Articular chondrocyte of knee joint (primary cell): ENCODE data around the gene RNU5D-1. TPM values are rescaled to one million over a fixed set of nuclear protein-coding genes. Genes with fewer than 3 reads are reported as not detected.
A peak's percentile ranks its signal among the peaks of the same experiment; 100 is the strongest.

Experiments
- small RNA-seq: library from RNA; depleted of rRNA; stranded (forward); fragments of <200 nt; gene quantifications from one replicate; pipeline ENCODE3, GENCODE V24; 2012
- total RNA-seq: library from RNA; depleted of rRNA; stranded (reverse); fragments of >200 nt; gene quantifications from 2 replicates; pipeline ENCODE4 v1.2.3, GENCODE V29; 2012

RNU5D-1 gene
- not detected in 2 replicates for total RNA-seq

GRCh38 chr1:44730741-44731512 lies at the start of gene RNU5D-1:
TSS of gene RNU5D-1 (minus strand) at chr1:44731170.

GRCh38 chr1:44775078-44775929 lies 44.3 kb upstream of the RNU5D-1 start, which contains the start of gene RPS8:
TSS of gene RPS8 (plus strand) at chr1:44775540. CDS start at chr1:44775597, 57 bp downstream.

GRCh38 chr1:44739307-44740178 lies 8.6 kb upstream of the RNU5D-1 start, which contains the start of gene KIF2C:
TSS of gene KIF2C (plus strand) at chr1:44739837. CDS start at chr1:44739933, 96 bp downstream.

Small RNAs within 50 kb of the gene (small RNA-seq; reads per million reads assigned to genes)
- gene RNU5D-1 (157 reads per million, percentile 98 among the genes with 10 or more reads in this experiment), gene RNU5F-1 (29.5 reads per million, percentile 96 among the genes with 10 or more reads in this experiment), gene SNORD38A (415 reads per million, percentile 99 among the genes with 10 or more reads in this experiment), gene SNORD38B (not detected), gene SNORD46 (6.5 reads per million, percentile 92 among the genes with 10 or more reads in this experiment), gene SNORD55 (not detected)

Other genes starting within 250 kb of the RNU5D-1 start
- gene TMEM53, start 56.7 kb downstream of the RNU5D-1 start, total RNA-seq: 5.2 and 6.9 TPM in 2 replicates
- 0.91 and 5.0 TPM in 2 replicates for gene ARMH1, start 56.5 kb downstream of the RNU5D-1 start, total RNA-seq
- gene KIF2C, start 8.7 kb upstream of the RNU5D-1 start, total RNA-seq: 13.6 and 17.6 TPM in 2 replicates
- gene RPS8, start 44.4 kb upstream of the RNU5D-1 start, total RNA-seq: 1,423 and 1,610 TPM in 2 replicates
- gene BEST4, start 57.0 kb upstream of the RNU5D-1 start, total RNA-seq: 0.11 and 0.13 TPM in 2 replicates
- 11.2 and 18.8 TPM in 2 replicates for gene PLK3, start 69.2 kb upstream of the RNU5D-1 start, total RNA-seq
- 0.22 and 0.65 TPM in 2 replicates for gene DYNLT4, start 76.2 kb upstream of the RNU5D-1 start, total RNA-seq
- 9.8 and 10.8 TPM in 2 replicates for gene BTBD19, start 77.4 kb upstream of the RNU5D-1 start, total RNA-seq
- gene PTCH2, start 112.1 kb upstream of the RNU5D-1 start, total RNA-seq: 0.11 and 0.13 TPM in 2 replicates